ENCODE data around the gene KIF26B.

DNA sequence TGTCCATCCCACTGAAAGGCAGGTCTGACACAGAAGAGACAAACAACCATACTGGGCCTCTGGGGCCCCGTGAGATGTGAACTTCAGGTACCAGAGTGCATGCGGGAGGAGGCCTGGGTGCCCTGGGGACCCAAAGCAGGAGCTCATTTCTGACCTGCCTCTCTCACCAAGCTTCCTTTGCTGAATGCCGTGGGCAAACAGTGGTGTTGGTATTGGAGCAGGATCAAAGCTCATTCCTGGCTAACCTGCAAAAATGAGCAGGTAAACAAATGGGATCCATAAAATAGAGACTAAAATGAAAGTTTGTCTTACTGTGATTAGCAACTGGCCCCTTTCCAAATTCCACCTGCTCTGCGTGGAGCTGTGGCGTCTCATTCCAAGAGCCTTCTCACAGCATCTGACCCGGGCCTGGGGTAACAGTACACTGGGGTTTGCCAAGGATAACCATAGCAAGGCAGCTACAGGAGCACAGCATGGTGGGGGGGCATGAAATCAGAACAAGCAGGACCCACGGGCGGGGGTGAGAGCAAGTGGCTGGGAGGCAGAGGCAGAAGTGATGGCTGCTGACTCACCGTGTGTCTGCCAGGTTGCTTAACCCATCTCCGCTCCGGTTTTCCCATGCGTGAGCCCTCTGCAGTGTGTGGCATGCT, 103.6 kb downstream of the KIF26B start:
- TF ChIP-seq, protein P1, sequence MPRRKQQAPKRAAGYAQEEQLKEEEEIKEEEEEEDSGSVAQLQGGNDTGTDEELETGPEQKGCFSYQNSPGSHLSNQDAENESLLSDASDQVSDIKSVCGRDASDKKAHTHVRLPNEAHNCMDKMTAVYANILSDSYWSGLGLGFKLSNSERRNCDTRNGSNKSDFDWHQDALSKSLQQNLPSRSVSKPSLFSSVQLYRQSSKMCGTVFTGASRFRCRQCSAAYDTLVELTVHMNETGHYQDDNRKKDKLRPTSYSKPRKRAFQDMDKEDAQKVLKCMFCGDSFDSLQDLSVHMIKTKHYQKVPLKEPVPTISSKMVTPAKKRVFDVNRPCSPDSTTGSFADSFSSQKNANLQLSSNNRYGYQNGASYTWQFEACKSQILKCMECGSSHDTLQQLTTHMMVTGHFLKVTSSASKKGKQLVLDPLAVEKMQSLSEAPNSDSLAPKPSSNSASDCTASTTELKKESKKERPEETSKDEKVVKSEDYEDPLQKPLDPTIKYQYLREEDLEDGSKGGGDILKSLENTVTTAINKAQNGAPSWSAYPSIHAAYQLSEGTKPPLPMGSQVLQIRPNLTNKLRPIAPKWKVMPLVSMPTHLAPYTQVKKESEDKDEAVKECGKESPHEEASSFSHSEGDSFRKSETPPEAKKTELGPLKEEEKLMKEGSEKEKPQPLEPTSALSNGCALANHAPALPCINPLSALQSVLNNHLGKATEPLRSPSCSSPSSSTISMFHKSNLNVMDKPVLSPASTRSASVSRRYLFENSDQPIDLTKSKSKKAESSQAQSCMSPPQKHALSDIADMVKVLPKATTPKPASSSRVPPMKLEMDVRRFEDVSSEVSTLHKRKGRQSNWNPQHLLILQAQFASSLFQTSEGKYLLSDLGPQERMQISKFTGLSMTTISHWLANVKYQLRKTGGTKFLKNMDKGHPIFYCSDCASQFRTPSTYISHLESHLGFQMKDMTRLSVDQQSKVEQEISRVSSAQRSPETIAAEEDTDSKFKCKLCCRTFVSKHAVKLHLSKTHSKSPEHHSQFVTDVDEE (CRISPR knock-in tag; IDR thresholded peaks at IDR 0.05): no peak
- no peak for TF ChIP-seq RARB (CRISPR knock-in tag; IDR thresholded peaks at IDR 0.05)
- no peak for TF ChIP-seq SNAI2 (CRISPR knock-in tag; IDR thresholded peaks at IDR 0.05)
- no peak for TF ChIP-seq BACH2 (CRISPR knock-in tag; IDR thresholded peaks at IDR 0.05; ENCODE audit: borderline replicate concordance)
- TF ChIP-seq, protein P2, sequence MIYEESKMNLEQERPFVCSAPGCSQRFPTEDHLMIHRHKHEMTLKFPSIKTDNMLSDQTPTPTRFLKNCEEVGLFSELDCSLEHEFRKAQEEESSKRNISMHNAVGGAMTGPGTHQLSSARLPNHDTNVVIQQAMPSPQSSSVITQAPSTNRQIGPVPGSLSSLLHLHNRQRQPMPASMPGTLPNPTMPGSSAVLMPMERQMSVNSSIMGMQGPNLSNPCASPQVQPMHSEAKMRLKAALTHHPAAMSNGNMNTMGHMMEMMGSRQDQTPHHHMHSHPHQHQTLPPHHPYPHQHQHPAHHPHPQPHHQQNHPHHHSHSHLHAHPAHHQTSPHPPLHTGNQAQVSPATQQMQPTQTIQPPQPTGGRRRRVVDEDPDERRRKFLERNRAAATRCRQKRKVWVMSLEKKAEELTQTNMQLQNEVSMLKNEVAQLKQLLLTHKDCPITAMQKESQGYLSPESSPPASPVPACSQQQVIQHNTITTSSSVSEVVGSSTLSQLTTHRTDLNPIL (CRISPR knock-in tag; IDR thresholded peaks at IDR 0.05; ENCODE audit: low read depth): no peak
- no peak for TF ChIP-seq ARNTL (CRISPR knock-in tag; IDR thresholded peaks at IDR 0.05; ENCODE audit: borderline replicate concordance, low read depth)
- TF ChIP-seq GLIS3 (CRISPR knock-in tag; IDR thresholded peaks at IDR 0.05): no peak

Measured in SK-N-SH treated with all-trans-retinoic acid at 6 μM for 48 hours (cell line).